Cardiac muscle cell (in vitro differentiated cells and primary cell): ENCODE data around the gene SEC23A. TPM values are rescaled to one million over a fixed set of nuclear protein-coding genes. Genes with fewer than 3 reads are reported as not detected.
"Not testable (repeated sequence)": the region's sequence is repeated elsewhere in the genome, so short reads cannot be mapped to it uniquely, and the experiment has no call there.

ENCODE experiments used
- DNase-seq, 2 donors: peaks; one replicate each; pipeline versions ENCODE4 v3.0.0 to v3.0.0-alpha.2; 2010 to 2017; ENCODE audit warnings: low read depth in 1 of 2, low spot score in 1 of 2
- H3K27ac ChIP-seq: fragments of 200-600 bp; sonication (generic); 2 replicates; pipeline ENCODE4 v1.5.1; 2016
- H3K27me3 ChIP-seq: fragments of 200-600 bp; sonication (generic); 2 replicates; pipeline ENCODE4 v1.6.0; 2016; ENCODE audit warnings: control low read depth
- H3K36me3 ChIP-seq: fragments of 200-600 bp; sonication (generic); 2 replicates; pipeline ENCODE4 v1.5.1; 2016; ENCODE audit warnings: control low read depth
- H3K4me1 ChIP-seq: fragments of 200-600 bp; sonication (generic); 2 replicates; pipeline ENCODE4 v1.8.1; 2017; ENCODE audit warnings: low read depth, mild to moderate bottlenecking, mixed run types
- H3K4me3 ChIP-seq: fragments of 200-600 bp; sonication (generic); 2 replicates; pipeline ENCODE4 v1.5.1; 2016; ENCODE audit warnings: mild to moderate bottlenecking
- H3K9me3 ChIP-seq: fragments of 200-600 bp; sonication (generic); 2 replicates; pipeline ENCODE4 v1.5.1; 2017; ENCODE audit warnings: low read depth, mild to moderate bottlenecking, control low read depth
- polyA plus RNA-seq: library from polyadenylated mRNA; unstranded; fragments of >200 nt; fragmentation: Nextera tagmentation; extraction: Ambion mirVana; gene quantifications from 2 replicates; pipeline ENCODE4 v1.2.1, GENCODE V29; 2016
- total RNA-seq: library from RNA; depleted of rRNA; stranded (reverse); fragments of >200 nt; gene quantifications from 2 replicates; pipeline ENCODE4 v1.2.3, GENCODE V29; 2016
- TF ChIP-seq, protein P1 (sequence below): IDR thresholded peaks from 2 replicates; pipeline ENCODE4 v1.5.1; 2012; ENCODE audit warnings: low read depth, mild to moderate bottlenecking, low read length

The SEC23A gene
- total and polyA plus RNA-seq, 2 experiments from 2014 or later: 74.1 to 131 TPM

DNA sequence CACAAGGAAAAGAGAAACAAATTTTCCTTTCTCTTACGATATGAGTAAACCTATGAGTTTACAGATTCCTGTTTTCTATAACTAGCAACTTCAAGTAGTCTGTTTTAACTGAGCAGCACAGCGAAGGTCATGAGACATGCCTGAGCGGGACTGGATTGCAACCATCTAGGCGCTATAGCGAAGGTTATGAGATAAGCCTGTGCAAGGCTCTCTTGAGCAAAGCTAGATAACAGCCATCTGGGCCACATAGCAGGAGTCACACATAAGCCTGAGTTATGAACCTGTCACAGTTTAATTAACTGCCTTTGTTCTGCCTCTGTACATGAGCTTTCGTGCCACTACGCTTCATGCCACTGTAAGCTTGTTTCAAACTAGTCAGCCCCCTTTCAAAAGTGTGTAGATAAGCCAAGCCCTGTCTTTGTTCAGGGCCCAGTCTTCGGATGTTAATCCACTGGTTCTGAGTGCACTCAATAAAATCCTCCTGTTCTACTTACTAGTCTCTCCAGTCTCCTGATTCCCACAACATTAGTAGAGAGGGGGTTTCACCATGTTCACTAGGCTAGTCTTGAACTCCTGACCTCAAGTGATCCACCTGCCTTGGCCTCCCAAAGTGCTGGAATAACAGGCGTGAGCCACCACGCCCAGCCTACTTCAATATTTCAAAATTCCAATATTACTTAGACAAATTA, 47.1 kb downstream of the SEC23A start:
- Histone ChIP-seq H3K4me3 (no peak overlapping the region), H3K4me1 (no peaks in the 10 kb centered on the region), H3K27me3 (no peaks in the 10 kb centered on the region), H3K9me3 (no peaks in the 10 kb centered on the region), H3K36me3 (peaks cover 60% of the 10 kb centered on the region), H3K27ac (no peak overlapping the region)
- TF ChIP-seq, protein P1, sequence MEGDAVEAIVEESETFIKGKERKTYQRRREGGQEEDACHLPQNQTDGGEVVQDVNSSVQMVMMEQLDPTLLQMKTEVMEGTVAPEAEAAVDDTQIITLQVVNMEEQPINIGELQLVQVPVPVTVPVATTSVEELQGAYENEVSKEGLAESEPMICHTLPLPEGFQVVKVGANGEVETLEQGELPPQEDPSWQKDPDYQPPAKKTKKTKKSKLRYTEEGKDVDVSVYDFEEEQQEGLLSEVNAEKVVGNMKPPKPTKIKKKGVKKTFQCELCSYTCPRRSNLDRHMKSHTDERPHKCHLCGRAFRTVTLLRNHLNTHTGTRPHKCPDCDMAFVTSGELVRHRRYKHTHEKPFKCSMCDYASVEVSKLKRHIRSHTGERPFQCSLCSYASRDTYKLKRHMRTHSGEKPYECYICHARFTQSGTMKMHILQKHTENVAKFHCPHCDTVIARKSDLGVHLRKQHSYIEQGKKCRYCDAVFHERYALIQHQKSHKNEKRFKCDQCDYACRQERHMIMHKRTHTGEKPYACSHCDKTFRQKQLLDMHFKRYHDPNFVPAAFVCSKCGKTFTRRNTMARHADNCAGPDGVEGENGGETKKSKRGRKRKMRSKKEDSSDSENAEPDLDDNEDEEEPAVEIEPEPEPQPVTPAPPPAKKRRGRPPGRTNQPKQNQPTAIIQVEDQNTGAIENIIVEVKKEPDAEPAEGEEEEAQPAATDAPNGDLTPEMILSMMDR: no peak
- DNase-seq: peak in 1 of 2 donors; percentile 2

DNA sequence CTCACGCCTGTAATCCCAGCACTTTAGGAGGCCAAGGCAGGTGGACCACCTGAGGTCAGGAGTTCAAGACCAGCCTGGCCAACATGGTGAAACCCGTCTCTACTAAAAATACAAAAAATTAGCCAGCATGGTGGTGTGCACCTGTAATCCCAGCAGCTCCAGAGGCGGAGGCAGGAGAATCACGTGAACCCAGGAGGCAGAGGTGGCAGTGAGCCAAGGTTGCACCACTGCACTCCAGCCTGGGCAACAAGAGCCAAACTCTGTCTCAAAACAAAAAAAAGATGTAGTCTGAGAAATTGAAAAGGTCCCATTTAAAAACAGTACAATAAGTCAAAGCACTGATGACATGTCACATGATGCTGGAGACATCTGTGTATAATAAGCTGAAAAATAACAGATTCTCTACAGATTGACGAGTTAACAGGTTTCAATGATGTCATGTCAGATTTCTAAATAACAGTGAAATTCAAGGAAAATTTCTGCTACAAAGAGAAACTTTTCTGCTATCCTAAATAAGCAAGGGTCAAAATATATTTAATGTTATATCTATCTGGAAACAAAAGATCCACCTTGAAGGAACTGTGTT, 50.1 kb downstream of the SEC23A start:
- peaks cover 51% of the 10 kb centered on the region for H3K36me3 ChIP-seq
- H3K4me3 ChIP-seq, H3K27me3 ChIP-seq, H3K4me1 ChIP-seq, H3K27ac ChIP-seq, DNase-seq, H3K9me3 ChIP-seq: not testable (repeated sequence)

DNA sequence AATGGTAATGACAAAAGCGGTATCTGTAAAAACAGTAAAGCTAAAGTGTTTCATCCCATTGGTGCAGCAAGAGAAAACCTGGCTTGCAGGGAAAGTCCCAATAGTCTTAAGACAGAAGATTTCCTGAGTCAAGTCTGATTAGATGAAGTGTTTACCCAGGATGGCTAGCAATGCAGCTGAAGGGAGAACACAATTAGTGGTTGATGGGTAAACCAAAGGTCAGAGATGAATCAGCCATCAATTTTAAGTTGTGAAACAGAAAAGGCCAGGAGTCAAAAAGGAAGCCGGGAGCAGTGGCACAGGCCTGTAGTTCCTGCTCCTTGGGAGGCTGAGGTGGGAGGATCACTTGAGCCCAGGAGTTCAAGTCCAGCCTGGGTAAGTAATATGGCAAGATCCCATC, 52.6 kb downstream of the SEC23A start:
- H3K4me3 ChIP-seq: no peak overlapping the region
- no peaks in the 10 kb centered on the region for H3K9me3 ChIP-seq
- H3K4me1 ChIP-seq: no peaks in the 10 kb centered on the region
- DNase-seq: peak in 1 of 2 donors; percentile 64
- H3K27me3 ChIP-seq: no peaks in the 10 kb centered on the region
- H3K36me3 ChIP-seq: peaks cover 64% of the 10 kb centered on the region
- TF ChIP-seq, protein P1: no peak
- no peak overlapping the region for H3K27ac ChIP-seq

DNA sequence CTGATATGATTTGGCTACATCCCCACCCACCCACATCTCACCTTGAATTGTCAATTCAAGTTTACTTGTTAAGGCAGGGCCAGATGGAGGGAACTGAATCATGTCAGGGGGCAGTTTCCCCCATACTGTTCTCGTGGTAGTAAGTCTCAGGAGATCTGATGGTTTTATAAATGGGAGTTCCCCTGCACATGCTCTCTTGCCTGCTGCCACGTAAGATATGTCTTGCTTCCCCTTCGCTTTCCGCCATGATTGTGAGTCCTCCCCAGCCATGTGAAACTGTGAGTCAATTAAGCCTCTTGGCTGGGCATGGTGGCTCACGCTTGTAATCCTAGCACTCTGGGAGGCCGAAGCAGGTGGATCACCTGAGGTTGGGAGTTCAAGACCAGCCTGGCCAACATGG, 57.1 kb downstream of the SEC23A start:
- not testable (repeated sequence) for H3K9me3 ChIP-seq, H3K27ac ChIP-seq, H3K27me3 ChIP-seq, H3K4me1 ChIP-seq, H3K4me3 ChIP-seq, DNase-seq
- peaks cover 61% of the 10 kb centered on the region for H3K36me3 ChIP-seq

DNA sequence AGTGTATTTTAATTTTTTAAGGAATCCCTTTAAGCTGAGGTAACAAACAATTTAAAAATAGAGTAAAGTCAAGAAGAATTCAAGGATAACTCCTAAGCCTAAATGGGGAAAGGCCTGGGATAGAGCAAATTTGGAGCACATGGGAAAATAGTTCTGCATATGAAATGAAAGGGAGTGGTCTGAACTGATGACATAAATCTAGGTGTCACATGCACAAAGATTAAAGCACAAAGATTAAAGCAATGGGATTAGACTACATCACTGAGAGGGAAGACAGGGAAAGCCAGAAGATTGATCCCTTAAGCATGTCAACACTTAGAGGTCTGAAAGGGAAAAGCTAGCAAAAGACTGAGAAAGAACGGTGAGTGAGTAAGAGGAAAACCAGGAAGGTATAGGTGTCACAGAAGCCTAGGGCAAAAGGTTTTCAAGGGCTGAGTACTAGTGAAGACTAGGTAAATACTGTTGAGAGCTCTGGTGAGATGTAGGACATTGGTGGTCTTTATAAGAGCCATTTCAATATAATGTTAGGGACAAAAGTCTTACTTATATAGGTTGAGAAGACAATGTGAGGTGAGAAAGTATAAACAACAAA, 59.6 kb downstream of the SEC23A start:
- Histone ChIP-seq H3K27ac (no peak overlapping the region), H3K27me3 (no peaks in the 10 kb centered on the region)
- TF ChIP-seq, protein P1: no peak

DNA sequence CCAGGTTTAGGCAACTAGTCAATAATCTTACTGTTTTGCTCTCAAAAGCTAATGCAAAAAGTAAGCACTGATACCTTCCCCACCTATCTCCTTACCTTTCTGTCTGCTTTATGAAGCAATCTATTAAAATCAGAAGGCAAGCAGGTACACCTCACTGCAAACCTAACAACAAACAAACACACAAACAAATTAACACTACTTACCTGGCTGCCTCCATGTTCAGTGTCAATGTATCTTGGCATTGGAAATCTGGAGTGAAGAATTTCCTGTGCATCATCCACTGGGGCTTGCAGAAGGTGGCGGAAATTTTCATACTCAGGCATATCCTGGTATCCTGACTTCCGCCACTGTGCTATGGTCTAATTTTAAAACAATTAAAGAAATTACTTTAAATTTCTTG, 62.5 kb downstream of the SEC23A start:
- TF ChIP-seq, protein P1: no peak
- peaks cover 5% of the 10 kb centered on the region for H3K4me1 ChIP-seq
- DNase-seq: no peak
- no peaks in the 10 kb centered on the region for H3K9me3 ChIP-seq
- H3K27me3 ChIP-seq: no peaks in the 10 kb centered on the region
- H3K27ac ChIP-seq: no peak overlapping the region
- H3K36me3 ChIP-seq: peaks cover 67% of the 10 kb centered on the region
- H3K4me3 ChIP-seq: no peak overlapping the region

More for the DNA sequence above, 59.6 kb downstream of the SEC23A start:
- DNase-seq: no peak
- no peaks in the 10 kb centered on the region for H3K9me3 ChIP-seq
- H3K4me3 ChIP-seq: no peak overlapping the region
- peaks cover 5% of the 10 kb centered on the region for H3K4me1 ChIP-seq
- H3K36me3 ChIP-seq: peaks cover 78% of the 10 kb centered on the region
